Measurements from ENCODE around the gene ADA.
A peak's percentile ranks its signal among the peaks of the same experiment; 100 is the strongest.
"Not testable (repeated sequence)": the region's sequence is repeated elsewhere in the genome, so short reads cannot be mapped to it uniquely, and the experiment has no call there.

Gene ADA

DNA sequence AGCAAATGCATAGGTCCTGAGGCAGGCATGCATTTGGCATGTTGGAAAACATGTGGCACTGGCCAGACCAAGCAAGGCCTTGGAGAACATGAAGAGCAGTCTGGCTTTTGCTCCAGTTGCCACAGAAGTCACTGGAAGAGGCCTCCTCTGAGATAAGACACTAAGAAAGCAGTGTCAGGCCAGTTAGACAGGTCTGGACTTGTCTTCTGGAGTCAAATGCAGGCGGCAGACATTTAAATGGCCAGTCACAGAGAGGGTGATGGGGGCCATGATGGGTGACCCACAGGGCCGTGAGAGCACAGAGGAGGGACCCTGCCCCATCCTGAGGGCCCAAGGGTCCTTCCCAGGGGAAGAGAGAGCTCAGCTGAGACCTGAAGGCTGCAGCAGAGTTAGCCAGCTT, 26.7 kb upstream of the ADA start:
- DNase-seq: no peak

DNA sequence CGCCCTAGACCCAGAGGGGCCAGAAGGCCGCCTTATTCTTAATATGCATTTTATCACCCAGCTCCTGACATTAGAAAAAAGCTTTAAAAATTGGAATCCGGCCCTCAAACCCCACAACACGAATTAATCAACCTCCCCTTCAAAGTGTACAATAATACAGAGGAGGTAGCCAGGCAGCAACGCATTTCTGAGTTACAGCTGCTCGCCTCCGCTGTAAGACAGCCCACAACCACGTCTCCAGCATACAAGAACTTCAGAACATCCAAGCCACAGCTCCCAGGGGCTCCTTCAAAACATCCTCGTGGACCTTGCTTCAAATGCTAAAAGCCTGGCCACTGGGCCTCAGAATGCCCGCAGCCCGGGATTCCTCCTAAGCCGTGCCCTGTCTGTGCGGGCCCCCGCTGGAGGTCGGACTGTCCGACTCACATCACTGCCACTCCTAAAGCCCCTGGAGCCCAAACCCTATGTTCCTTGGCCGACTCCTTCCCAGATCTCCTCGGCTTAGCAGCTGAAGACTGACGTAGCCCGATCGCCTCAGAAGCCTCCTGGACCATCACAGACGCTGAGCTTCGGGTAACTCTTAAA, 20.9 kb upstream of the ADA start:
- not testable (repeated sequence) for DNase-seq

DNA sequence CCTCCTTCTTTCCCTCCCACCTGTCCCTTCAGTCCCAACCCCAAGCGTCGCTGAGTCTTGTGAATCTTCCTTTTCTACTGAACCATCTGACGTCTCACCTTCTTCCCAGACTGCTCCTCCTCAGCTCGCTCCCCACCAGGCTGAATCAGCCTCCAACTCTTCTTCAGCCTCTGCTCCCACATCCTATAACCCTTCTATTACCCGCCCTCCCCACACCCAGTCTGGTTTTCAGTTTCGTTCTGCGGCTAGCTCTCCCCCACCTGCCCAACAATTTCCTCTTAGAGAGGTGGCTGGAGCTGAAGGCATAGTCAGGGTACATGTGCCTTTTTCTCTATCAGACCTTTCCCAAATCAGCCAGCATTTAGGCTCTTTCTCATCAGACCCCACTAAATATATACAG, 20.0 kb upstream of the ADA start:
- peak; percentile 65 to 69 for DNase-seq

DNA sequence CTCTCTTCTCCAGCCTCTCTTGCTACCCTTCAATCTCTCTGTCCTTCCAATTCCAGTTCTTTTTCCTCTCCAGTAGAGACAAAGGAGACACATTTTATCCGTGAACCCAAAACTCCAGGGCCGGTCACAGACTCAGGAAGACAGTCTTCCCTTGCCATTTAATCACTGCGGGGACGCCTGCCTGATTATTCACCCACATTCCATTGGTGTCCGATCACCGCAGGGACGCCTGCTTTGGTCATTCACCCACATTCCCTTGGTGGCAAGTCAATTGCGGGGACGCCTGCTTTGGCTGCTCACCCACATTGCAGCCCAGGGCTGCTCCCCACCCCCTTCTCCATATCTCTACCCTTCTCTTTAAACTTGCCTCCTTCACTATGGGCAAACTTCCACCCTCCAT, 19.4 kb upstream of the ADA start:
- DNase-seq: not testable (repeated sequence)

- DNase-seq: no peak
These were observed 14.6 kb upstream of the ADA start for GRCh38 chr20:44666066-44666465.

GRCh38 chr20:44664131-44664530, 12.6 kb upstream of the ADA start:
- no peak for DNase-seq

- no peak for DNase-seq
These were observed 10.8 kb upstream of the ADA start for GRCh38 chr20:44662261-44662660.

DNA sequence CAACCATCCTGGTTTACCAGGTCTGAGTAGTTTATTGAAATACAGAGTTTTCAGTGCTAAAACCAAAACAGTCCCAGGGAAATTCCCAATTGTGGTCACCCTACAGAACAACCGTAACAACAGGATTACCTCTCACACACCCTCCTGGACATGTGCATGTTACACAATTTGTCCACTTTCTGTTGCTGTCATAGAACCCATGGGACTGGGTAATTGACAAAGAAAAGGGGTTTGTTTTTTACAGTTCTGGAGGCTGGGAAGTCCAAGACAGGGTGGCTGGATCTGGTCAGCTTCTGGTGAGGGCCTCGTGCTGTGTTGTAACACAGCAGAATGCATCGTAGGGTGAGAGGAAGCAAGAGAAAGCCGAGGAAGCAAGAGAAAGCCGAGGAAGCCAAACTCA, 9.1 kb upstream of the ADA start:
- no peak for DNase-seq

GRCh38 chr20:44659931-44660330, 8.4 kb upstream of the ADA start:
- no peak for DNase-seq

- DNase-seq: no peak
These were observed 7.3 kb upstream of the ADA start for GRCh38 chr20:44658810-44659209.

GRCh38 chr20:44657875-44658274, 6.4 kb upstream of the ADA start:
- DNase-seq: no peak

- no peak for DNase-seq
These were observed 4.9 kb upstream of the ADA start for GRCh38 chr20:44656448-44656847.

GRCh38 chr20:44654210-44654609, 2.7 kb upstream of the ADA start:
- not testable (repeated sequence) for DNase-seq

GRCh38 chr20:44653546-44653945, 2.0 kb upstream of the ADA start:
- no peak for DNase-seq

GRCh38 chr20:44651434-44651683, 140 bp downstream of the ADA start:
- no peak for DNase-seq

DNA sequence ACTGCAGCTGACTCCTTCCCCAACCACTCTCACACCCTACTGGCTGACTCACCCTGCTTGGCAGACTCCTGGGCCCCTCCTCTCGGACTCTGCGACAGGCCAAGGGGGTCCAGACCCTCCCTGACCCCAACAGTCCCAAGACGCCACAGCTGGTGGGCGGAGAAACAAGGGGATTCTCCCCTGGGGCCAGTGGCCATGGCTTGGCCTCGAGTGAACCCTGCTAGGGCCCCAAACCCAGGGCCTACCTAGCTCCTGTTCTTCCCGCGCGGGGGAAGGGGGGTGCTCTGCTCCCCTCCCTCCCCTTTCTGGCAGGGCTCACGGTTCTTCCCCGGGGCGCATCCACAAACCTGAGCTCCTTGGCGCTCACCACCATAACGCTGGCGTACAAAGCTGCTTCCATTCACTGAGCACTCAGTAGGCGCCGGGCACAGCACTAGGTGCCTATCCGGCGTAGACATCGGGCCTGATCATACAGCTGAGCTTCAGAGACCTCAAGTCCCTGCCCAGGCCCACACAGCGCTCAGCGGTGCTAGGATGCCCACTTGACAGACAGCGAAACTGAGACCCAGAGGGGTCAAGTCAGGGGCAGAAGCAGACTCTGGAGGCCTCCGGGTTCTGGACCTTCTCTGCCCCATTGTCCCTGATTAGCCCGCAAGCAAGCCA, 597 bp downstream of the ADA start:
- DNase-seq: peak; percentile 46 to 56

- no peak for DNase-seq
These were observed 1.5 kb downstream of the ADA start for GRCh38 chr20:44649976-44650375.

GRCh38 chr20:44649126-44649525, 2.4 kb downstream of the ADA start:
- DNase-seq: no peak

GRCh38 chr20:44648579-44648978, 2.9 kb downstream of the ADA start:
- DNase-seq: no peak

- no peak for DNase-seq
These were observed 3.4 kb downstream of the ADA start for GRCh38 chr20:44648068-44648467.

DNA sequence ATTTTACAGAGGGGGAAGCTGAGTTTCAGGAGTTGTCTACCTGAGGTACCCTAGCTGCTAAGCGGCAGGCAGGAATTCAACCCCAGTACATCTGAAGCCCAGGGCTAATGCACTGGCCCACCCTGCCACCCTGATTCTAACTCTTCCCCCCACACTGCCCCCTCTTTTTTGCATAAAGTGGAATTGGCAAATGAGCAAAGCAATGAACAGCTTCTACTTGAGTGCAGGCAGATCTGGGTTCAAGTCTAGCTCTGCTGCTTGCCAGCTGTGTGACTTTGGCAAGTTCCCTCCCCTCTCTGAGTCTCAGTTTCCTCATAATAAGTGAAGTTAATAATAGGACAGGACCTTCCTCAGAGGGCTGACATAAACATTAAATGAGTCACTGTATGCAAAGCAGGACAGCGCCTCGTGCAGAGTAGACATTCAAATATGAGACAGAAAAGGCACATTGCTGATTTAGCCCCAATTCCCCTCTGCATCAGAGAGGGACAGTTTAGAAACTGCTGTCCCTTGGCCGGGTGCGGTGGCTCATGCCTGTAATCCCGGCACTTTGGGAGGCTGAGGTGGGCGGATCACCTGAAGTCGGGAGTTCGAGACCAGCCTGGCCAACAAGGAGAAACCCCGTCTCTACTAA, 4.7 kb downstream of the ADA start:
- DNase-seq: no peak

- no peak for DNase-seq
These were observed 5.4 kb downstream of the ADA start for GRCh38 chr20:44646023-44646640.

DNA sequence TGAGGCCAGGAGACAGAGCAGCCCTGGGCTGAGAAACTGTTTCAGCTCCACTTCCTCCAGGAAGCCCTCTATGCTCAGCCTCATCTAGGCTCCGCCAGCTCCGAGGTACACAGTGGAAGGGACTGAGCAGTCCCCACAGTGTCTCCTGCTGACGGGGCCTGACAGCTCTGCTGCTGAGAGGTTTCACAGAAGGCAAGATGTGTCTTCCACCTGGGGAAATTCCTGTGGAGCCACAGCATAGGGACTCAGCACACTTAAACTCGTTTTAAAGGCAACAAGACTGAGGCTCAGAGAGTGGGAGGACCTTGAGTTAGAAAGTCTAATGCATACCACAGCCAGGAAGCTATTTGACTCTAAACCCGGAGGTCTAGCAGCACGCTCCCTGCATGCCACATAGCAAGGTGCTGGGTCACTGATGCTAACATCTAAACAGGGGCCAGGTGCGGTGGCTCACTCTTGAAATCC, 6.8 kb downstream of the ADA start:
- DNase-seq: peak; percentile 43 to 49

GRCh38 chr20:44644230-44644617, 7.3 kb downstream of the ADA start:
- DNase-seq: no peak

Measured in stimulated activated CD4-positive, alpha-beta T cell treated with anti-CD3 and anti-CD28 coated beads, Interleukin-2, amount 100 ng/mL, for 24 hours (primary cell).